GM19238 (cell line): ENCODE measurements around the gene KIRREL3.

Experiments
- DNase-seq: peaks from one replicate; pipeline ENCODE4 v3.0.0; 2011; ENCODE audit warnings: low spot score; ENCODE audit not compliant: insufficient read length

KIRREL3 gene

DNA sequence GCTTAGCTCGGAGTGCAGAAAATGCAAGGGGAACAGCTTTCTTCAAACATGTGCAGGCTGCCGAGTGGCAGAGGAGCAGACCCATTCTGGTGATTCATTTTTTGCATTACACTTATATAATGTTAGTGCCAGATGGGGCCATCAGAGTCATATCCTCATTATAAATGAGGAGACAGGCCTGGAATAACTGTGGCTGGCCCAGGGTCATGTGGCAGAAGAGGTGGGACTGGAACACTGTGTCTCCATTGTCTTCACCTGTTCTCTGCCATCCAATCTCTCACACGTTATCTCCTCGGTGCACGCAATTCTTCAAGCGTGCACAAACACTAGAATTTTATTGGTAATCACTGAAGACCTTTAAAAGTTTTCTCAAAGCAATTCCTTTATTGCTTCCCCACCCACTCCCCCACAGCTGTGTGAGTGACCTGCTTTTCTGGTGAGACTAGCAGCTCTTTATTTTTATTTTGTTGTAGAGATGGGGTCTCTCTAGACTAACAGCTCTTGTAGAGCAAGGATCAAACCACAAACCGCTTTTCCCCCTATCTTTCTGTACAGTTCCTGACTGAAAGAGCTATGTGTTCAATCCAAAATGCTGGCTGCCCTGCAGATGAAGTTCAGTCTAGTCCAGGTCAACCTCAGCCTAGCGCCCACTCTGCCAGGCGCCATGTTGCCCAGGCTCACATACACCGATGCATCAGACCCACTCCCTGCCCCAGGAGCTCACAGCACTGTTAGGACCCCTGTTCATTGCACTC is 569.8 kb downstream of the KIRREL3 start:
- no peak for DNase-seq

DNA sequence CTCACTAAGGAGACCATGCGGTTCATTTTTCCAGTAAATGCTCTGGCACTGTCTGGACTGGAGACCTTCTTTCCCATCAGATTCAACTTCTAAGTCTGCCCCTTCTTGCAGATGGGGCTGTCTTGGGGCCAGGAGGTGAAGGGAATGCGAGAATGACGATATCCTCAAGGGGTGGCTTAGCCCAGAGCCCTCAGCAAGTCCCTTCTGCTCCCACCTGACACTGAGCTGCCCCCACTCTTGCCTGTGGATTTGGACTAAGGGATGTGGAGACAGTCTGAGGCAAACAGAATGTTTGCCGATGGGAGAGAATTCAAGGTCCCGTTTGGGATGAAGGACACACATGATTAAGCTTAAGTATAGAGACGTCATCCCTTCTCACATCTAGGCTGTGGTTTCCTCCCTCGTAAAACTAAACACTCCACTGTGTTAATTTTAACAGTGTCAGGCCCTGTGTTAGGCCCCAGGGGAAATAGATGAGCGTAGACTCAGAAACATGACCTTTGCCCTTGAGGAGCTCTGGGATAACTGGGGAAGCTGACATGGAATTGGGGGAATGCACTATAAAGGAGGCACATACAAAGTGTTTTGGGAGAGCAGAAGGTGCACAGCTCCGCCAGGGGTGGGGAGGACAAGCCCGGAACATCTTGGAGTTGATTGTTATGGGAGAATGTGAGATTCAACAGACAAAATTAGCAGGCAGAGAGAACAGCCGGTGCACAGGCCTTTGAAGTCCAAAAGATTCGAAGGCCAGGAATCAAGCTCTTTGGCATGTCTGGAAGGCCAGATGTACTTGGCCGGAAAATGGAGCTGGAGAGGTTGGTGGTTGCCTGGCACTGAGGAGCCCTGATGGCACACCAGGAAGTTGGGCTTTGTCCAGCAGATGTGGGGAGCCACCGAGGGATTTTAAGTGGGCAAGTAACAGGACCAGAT is 573.5 kb downstream of the KIRREL3 start:
- DNase-seq: no peak

DNA sequence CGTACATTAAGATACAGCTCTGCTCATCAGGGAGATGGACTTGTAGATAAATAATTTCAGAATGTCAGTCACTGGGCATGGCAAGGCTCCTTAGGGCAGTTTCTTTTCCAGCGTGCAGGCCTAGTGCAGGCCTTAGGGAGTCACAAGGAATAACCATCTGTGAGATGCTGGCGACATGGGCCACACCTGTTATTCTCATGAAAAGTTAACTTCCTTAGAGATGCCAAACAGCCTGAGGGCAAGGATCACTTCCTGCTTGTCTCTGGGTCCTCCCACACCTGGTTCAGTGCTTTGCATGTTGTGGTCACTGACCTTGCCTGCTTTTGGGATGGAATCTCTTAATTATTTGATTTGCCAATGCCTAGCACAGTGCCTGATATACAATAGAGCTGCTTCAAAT is 574.5 kb downstream of the KIRREL3 start:
- DNase-seq: no peak

GRCh38 chr11:126424471-126425039 is 576.0 kb downstream of the KIRREL3 start:
- DNase-seq: no peak

- no peak for DNase-seq
These were observed 576.8 kb downstream of the KIRREL3 start for GRCh38 chr11:126423743-126424142.

GRCh38 chr11:126423154-126423553 is 577.4 kb downstream of the KIRREL3 start:
- DNase-seq: no peak

- no peak for DNase-seq
These were observed 578.1 kb downstream of the KIRREL3 start for GRCh38 chr11:126422446-126422845.

DNA sequence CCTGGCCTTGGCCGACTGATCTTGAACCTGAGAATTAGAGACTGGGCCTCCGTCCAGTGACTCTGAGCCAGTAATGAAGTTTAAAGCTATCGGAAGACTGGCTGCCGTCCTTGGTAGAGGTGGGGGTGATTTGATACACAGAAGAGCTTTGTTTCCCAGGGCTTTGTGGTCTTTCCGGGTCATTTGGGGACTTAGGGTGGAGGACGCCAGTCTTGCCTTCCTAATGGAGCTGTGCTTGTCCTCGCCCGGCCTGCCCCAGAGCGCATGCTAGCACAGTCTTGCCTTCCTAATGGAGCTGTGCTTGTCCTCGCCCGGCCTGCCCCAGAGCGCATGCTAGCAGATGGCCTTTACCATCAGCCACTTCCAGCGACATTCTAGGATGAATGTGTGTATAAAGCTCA is 579.3 kb downstream of the KIRREL3 start:
- no peak for DNase-seq

DNA sequence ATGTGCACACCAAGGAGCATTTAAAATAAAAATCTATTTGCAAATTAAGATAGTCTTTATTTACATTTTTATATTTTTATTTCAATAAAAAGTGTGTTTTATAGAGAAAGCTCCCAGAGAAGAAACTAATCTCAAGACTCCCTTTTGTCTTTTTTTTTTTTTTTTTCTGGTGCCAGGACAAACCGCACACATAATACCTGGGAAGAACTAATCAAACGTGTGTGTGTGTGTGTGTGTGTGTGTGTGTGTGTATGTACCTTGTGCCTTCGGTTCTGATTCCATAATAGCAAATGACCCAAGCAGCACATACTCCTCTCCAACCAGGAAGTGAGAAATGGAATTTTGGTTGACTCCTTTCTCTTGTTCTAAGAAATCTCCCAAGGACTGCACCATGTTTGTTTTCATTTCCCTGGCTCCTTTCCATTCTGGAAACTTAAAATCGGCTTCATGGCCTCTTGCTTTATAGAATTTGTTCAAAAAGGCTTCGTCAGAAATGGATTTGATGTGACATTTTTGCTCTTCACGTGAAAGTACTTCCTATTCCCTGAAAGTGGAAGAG is 579.8 kb downstream of the KIRREL3 start:
- DNase-seq: no peak

DNA sequence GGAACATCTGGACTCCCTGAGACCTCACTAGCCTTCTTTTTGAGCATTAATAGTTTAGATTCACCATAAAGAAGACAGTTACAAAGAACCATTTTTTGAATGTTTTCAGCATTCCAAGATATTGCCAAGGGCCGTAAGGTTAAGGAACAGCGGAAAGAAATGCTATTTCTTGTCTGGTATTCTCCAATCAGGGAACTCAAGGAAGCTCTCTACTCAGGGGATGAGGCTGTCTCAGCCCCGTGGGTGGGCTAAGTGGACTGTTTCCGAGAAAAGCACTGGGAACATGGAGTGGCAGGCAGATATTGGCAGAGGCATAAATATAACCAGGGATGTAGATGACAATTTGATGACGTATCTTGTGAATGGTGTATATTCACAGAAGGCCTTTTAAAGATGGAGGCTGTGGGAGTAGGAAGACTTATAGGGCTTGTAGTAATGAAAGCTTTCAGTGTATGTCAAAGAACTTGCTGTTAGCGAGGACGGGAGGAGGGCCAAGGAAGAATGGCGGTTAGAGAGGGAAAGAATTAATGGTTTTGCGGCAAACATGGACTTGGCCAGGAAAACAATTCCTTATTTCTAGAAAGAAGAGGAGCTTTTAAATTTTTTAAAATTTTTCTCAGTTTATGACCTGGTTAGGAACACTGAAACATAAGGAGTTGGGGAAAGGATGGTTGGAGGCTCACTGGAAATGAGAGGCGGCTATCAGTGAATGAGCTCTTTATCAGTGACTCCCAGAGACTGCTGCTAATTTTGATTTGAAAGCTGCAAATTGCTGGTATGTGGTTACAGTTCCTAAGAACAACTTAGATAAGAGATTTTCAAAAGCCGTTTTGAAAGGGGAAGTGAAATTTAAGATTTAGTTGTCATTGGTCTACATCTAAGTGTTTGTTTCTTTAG is 580.5 kb downstream of the KIRREL3 start:
- peak; percentile 53 for DNase-seq

DNA sequence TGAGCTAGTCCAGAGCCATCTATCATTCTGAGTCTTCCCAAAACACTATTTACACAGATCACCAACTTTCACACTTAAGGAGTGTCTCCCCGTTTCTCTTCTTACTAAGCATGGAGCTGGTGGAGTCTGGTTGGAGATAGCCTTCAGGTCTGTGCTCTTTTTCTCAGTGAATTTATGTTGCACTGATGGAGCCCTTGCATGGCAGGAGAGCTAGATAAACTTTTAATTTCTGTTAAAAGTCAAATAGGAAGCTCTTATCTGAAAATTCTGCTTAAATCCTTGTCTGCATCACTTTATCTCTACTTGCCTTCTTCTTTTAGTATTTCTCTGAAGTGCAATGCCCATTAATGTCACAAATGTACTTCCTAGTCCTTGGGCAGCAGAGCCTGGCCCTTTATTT is 581.7 kb downstream of the KIRREL3 start:
- no peak for DNase-seq

GRCh38 chr11:126417091-126417862 is 583.3 kb downstream of the KIRREL3 start:
- no peak for DNase-seq

GRCh38 chr11:126416542-126417090 is 584.0 kb downstream of the KIRREL3 start:
- peak; percentile 89 for DNase-seq

DNA sequence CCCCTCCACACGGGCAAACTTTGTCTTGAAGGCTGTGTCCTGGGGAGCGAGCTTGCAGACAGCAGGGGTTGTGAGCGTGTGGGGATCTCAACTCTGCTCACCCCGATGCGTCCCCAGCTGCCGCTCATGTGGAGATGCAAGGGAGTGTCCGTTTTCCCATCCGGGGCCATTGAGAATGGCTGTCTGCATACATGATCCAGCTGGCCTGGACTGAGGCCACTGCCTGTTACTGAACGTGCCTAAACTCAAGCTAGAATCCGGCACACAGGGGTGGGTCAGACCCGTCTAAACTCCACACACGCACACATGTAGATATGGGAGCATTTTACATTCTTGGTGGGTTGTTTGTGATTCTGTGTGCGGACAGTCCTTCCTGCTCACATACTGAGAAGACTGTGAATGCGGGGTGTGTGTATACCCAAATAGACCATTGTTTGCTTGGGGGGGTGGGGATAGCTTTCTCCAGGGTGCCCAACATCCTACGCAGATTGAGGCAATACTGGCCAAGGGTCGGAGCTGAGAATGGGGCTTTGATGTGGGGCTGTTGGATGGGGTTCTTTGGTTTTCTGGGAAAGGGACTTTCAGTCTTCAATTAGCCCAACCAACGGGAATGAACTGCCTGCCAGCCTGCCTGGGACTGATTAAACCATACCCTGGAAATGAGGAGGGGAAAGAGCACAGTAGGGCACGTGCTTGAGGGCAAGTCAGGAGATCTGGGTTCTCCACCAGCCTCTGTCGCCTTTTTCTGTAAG is 584.7 kb downstream of the KIRREL3 start:
- DNase-seq: no peak

GRCh38 chr11:126415128-126415527 is 585.4 kb downstream of the KIRREL3 start:
- no peak for DNase-seq

DNA sequence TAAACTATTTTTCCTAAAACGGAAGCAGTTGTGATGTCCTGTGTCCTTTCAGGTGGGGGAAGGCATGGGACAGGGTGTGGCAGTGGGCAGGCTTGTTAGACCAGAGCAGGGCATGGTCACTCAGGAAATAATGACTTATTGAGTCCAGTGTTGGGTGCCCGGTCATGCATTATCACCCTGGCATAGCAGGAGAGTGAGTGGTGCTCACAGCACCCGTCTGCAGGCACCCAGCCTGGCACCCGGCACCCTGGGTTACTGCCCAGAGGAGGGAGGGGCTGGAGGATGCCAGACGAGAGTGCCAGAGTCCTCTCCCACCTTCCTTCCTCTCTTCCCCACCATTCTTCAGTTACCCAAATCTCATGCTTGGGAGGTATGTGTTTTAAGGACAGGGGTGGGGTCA is 586.0 kb downstream of the KIRREL3 start:
- DNase-seq: no peak

- DNase-seq: no peak
These were observed 586.6 kb downstream of the KIRREL3 start for GRCh38 chr11:126413843-126414405.

DNA sequence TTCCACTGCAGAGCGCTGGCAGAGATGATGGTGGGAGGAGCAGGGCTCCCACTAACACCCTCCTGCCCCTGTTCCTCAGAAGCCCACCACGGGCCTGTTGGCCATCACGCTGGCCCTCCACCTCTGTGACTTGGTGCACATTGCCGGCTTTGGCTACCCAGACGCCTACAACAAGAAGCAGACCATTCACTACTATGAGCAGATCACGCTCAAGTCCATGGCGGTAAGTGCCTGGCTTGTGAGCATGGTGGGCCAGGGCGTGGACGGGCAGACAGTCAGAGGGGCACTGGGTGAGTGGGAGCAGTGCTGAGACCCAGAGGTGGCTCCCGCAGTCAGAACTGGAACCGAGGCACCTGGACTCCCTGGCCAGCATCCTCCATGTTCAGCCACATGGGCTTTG is 587.1 kb downstream of the KIRREL3 start:
- no peak for DNase-seq

DNA sequence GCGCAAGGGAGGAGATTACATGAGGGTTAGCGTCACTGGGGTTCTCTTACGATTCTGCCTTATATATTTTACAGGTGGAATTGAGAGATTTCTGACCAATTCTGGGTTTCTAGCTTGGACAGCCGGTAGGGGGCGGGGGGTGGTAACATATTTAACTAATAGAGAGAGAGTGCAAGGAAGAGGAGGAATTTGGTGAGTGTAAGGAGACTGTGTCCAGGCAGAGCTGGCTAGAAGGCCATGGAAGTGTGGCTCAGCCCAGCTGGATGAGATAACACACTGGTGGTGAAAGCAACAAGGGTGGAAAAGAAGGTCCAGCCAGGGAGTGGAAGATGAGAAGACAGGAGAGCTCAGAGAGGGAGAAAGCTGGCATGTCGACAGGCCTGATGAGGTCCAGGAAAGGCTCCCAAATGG is 588.6 kb downstream of the KIRREL3 start:
- DNase-seq: no peak
